HepG2 (cell line): ENCODE data around the gene SEC61A1. TPM values are rescaled to one million over a fixed set of nuclear protein-coding genes. Genes with fewer than 3 reads are reported as not detected.

Experiments used
- ATAC-seq: fragments of 200-7000 bp; cut with Tn5 transposase; 3 replicates; pipeline ENCODE4 v1.9.1; 2020; ENCODE audit warnings: mild to moderate bottlenecking, moderate library complexity
- BruUV-seq: library from RNA; stranded (reverse); fragments of 400-500 nt; replicated peaks from 2 replicates; lab custom pipeline; 2021; lab: Mats Ljungman, UMichigan
- CTCF ChIA-PET: fragments of 300-600 bp; formaldehyde crosslinking; extraction: SDS; loops from one replicate; lab custom pipeline; 2021; ENCODE audit warnings: low total read pairs, inconsistent platforms, low intra/inter-chr PET ratio; lab: Yijun Ruan, JAX
- POLR2A ChIA-PET: fragments of 350-600 bp; sonication (Branson Sonifier 250); formaldehyde crosslinking; loops from one replicate; lab custom pipeline; 2020; ENCODE audit warnings: antibody characterized with exemption, inconsistent platforms; lab: Yijun Ruan, JAX
- DNase-seq: peaks from one replicate; pipeline ENCODE4 v3.0.0-alpha.2; 2015; ENCODE audit warnings: low spot score
- FAIRE-seq: peaks from 3 replicates; lab custom pipeline; 2011; peaks lifted over from hg19 to GRCh38; lab: Jason Lieb, UNC
- H2AFZ ChIP-seq: one replicate; pipeline ENCODE4 v1.6.1; 2011; ENCODE audit warnings: low read length, inconsistent platforms
- H3K27ac ChIP-seq: fragments of 300-600 bp; 3 replicates; pipeline ENCODE4 v1.8.0; 2011; ENCODE audit warnings: mixed run types, mild to moderate bottlenecking, mixed read lengths, low read length, inconsistent platforms; ENCODE audit not compliant: insufficient read depth; ENCODE audit errors: extremely low read length
- H3K27me3 ChIP-seq, 2 experiments: fragments of 200-600 bp in 1 of 2; 2 replicates in 1 of 2; 3 replicates in 1 of 2; pipeline versions ENCODE4 v1.6.0 to v1.8.0; 2011; ENCODE audit warnings: low read length in 2 of 2, mild to moderate bottlenecking in 2 of 2, moderate library complexity in 2 of 2, inconsistent platforms in 1 of 2; ENCODE audit not compliant: insufficient read depth in 2 of 2, control insufficient read depth in 1 of 2
- H3K36me3 ChIP-seq, 2 experiments: fragments of 200-600 bp in 1 of 2; replicated peaks in 1 of 2; 2 replicates in 1 of 2; 3 replicates in 1 of 2; pipeline versions ENCODE4 v1.5.1 to v1.8.0; 2011; ENCODE audit warnings: low read length in 2 of 2, inconsistent platforms in 1 of 2; ENCODE audit not compliant: insufficient read depth in 2 of 2, control insufficient read depth in 1 of 2
- H3K4me1 ChIP-seq: 2 replicates; pipeline ENCODE4 v1.5.1; 2012; ENCODE audit warnings: low read length, inconsistent platforms; ENCODE audit not compliant: insufficient read depth
- H3K4me2 ChIP-seq: 2 replicates; pipeline ENCODE4 v1.6.0; 2011; ENCODE audit warnings: low read depth, low read length, inconsistent platforms
- H3K4me3 ChIP-seq, 3 experiments: fragments of 200-600 bp in 1 of 3; sonication (generic), shearing (Covaris generic) in 1 of 3; replicated peaks in 1 of 3; 2 replicates each; pipeline ENCODE4 v1.5.1; 2011 to 2016; ENCODE audit warnings: low read length in 3 of 3, inconsistent platforms in 2 of 3, low read depth in 2 of 3, mild to moderate bottlenecking in 2 of 3, control low read depth in 1 of 3, mixed read lengths in 1 of 3; ENCODE audit not compliant: insufficient read depth in 1 of 3
- H3K79me2 ChIP-seq: one replicate; pipeline ENCODE4 v1.6.1; 2011; ENCODE audit warnings: low read length, inconsistent platforms; ENCODE audit not compliant: insufficient read depth
- H3K9ac ChIP-seq: 2 replicates; pipeline ENCODE4 v1.6.0; 2011; ENCODE audit warnings: mild to moderate bottlenecking, low read depth, low read length, inconsistent platforms; ENCODE audit not compliant: insufficient read depth
- H3K9me3 ChIP-seq: 2 replicates; pipeline ENCODE4 v1.5.1; 2012; ENCODE audit warnings: mild to moderate bottlenecking, low read length
- H4K20me1 ChIP-seq: 2 replicates; pipeline ENCODE4 v1.6.0; 2011; ENCODE audit warnings: inconsistent platforms, mild to moderate bottlenecking, low read length, moderate library complexity; ENCODE audit not compliant: insufficient read depth
- CHCHD3 ChIP-seq: sonication (generic); formaldehyde crosslinking; IDR thresholded peaks from 2 replicates; pipeline ENCODE4 v1.8.0; 2022; ENCODE audit warnings: mild to moderate bottlenecking, missing genetic modification reagents, moderate library complexity
- RBM22 ChIP-seq: fragments of 200-400 bp; formaldehyde crosslinking; optimal IDR thresholded peaks from 2 replicates; pipeline ENCODE3; 2017; ENCODE audit warnings: mild to moderate bottlenecking, low read length, moderate library complexity
- SP2 ChIP-seq: sonication (generic); formaldehyde crosslinking; IDR thresholded peaks from 2 replicates; pipeline ENCODE4 v1.5.1; 2020; ENCODE audit warnings: mild to moderate bottlenecking, missing genetic modification reagents
- WGBS: methylation state at CpG from one replicate; pipeline ENCODE4 v1.1.6; 2017; ENCODE audit warnings: low lambda C conversion rate; 5-methylcytosine and 5-hydroxymethylcytosine counted together
- in situ Hi-C: cut with HindIII; loops from 2 replicates; pipeline ENCODE4 v1.10.0; 2017; ENCODE audit warnings: low pct_unique_long_range_greater_than_20kb; ENCODE audit not compliant: extremely low pct_ligation_motif_present
- intact Hi-C: fragments of 100-400 bp; cut with micrococcal nuclease; formaldehyde crosslinking; loops from one replicate; pipeline ENCODE4 v1.10.0; 2022; ENCODE audit not compliant: unreplicated experiment
- polyA plus RNA-seq, 8 experiments: library from polyadenylated mRNA; depleted of rRNA in 3 of 8; stranded (reverse) in 7 of 8; unstranded in 1 of 8; fragments of >200 nt; fragmentation: Illumina TruSeq in 4 of 8; extraction: Trizol in 4 of 8; gene quantifications; 2 replicates each; pipeline versions ENCODE4 v1.2.1 to v1.2.3, GENCODE V29; 2011 to 2016; ENCODE audit warnings: low read depth in 4 of 8, missing spikeins in 1 of 8, mixed read lengths in 1 of 8; ENCODE audit not compliant: insufficient read depth in 1 of 8
- total RNA-seq, 5 experiments: library from RNA; depleted of rRNA; stranded (reverse); fragments of >200 nt; fragmentation: Illumina TruSeq; extraction: Trizol; gene quantifications; 2 replicates each; pipeline ENCODE4 v1.2.3, GENCODE V29; 2016; ENCODE audit warnings: low read depth in 1 of 5
- TF ChIP-seq, protein P1 (sequence below): sonication (generic); formaldehyde crosslinking; IDR thresholded peaks from 2 replicates; pipeline ENCODE4 v1.4.0; 2020; ENCODE audit warnings: missing genetic modification reagents
- TF ChIP-seq, protein P2 (sequence below): sonication (generic); formaldehyde crosslinking; conservative IDR thresholded peaks from 2 replicates; pipeline ENCODE4 v1.5.0; 2020; ENCODE audit warnings: missing genetic modification reagents

Gene SEC61A1
- total and polyA plus RNA-seq, 2 of the 13 experiments (the other 11 are each of a cell fraction or from before 2014, with no cell fraction given): 170 to 203 TPM

DNA sequence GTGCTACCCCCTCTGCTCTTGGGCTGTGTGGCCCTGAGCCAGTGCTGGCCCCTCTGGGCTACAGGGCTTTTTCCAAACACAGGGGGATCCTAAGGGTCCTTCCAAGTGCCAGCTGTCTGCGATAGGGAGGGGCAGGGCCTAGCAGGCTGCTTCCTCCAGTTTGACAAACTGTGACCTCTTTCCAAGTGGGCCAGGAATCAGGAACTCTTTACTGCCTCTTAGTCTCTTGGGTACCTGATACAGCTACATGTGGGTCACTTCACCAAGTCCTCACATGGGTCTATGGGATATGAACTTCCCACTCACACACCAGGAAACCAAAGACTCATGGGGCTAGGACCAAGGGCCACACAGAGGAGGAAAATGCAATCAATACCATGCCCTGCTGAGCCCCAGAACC lies 25.4 kb downstream of the SEC61A1 start (continued):
- TF ChIP-seq, protein P1, sequence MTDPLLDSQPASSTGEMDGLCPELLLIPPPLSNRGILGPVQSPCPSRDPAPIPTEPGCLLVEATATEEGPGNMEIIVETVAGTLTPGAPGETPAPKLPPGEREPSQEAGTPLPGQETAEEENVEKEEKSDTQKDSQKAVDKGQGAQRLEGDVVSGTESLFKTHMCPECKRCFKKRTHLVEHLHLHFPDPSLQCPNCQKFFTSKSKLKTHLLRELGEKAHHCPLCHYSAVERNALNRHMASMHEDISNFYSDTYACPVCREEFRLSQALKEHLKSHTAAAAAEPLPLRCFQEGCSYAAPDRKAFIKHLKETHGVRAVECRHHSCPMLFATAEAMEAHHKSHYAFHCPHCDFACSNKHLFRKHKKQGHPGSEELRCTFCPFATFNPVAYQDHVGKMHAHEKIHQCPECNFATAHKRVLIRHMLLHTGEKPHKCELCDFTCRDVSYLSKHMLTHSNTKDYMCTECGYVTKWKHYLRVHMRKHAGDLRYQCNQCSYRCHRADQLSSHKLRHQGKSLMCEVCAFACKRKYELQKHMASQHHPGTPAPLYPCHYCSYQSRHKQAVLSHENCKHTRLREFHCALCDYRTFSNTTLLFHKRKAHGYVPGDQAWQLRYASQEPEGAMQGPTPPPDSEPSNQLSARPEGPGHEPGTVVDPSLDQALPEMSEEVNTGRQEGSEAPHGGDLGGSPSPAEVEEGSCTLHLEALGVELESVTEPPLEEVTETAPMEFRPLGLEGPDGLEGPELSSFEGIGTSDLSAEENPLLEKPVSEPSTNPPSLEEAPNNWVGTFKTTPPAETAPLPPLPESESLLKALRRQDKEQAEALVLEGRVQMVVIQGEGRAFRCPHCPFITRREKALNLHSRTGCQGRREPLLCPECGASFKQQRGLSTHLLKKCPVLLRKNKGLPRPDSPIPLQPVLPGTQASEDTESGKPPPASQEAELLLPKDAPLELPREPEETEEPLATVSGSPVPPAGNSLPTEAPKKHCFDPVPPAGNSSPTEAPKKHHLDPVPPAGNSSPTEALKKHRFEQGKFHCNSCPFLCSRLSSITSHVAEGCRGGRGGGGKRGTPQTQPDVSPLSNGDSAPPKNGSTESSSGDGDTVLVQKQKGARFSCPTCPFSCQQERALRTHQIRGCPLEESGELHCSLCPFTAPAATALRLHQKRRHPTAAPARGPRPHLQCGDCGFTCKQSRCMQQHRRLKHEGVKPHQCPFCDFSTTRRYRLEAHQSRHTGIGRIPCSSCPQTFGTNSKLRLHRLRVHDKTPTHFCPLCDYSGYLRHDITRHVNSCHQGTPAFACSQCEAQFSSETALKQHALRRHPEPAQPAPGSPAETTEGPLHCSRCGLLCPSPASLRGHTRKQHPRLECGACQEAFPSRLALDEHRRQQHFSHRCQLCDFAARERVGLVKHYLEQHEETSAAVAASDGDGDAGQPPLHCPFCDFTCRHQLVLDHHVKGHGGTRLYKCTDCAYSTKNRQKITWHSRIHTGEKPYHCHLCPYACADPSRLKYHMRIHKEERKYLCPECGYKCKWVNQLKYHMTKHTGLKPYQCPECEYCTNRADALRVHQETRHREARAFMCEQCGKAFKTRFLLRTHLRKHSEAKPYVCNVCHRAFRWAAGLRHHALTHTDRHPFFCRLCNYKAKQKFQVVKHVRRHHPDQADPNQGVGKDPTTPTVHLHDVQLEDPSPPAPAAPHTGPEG (CRISPR knock-in tag): no peak
- TF ChIP-seq SP2: no peak
- TF ChIP-seq, protein P2, sequence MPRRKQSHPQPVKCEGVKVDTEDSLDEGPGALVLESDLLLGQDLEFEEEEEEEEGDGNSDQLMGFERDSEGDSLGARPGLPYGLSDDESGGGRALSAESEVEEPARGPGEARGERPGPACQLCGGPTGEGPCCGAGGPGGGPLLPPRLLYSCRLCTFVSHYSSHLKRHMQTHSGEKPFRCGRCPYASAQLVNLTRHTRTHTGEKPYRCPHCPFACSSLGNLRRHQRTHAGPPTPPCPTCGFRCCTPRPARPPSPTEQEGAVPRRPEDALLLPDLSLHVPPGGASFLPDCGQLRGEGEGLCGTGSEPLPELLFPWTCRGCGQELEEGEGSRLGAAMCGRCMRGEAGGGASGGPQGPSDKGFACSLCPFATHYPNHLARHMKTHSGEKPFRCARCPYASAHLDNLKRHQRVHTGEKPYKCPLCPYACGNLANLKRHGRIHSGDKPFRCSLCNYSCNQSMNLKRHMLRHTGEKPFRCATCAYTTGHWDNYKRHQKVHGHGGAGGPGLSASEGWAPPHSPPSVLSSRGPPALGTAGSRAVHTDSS: no peak

DNA sequence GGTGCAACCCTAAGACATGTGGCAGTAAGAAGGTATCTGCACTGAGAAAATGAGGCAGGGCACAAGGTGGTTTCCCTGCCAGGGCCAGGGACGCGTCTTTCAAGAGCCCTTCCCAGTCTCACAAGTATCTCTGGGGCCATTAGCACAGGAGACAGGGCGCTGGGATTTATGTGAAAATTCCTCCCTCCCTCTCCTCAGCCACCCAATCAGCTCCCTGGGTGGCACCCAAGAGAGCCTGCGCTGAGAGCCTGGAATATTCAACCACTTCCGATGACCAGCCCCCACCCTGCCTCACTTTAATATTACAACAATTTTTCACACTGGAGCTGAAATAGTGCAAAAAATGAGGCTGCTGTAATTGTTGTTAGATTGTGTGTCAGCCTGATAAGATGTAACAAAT lies 26.1 kb downstream of the SEC61A1 start:
- no peak overlapping the region for H3K27ac ChIP-seq
- in situ Hi-C loops: no loop called here
- 100% methylated on average over 5 of the region's 5 CpGs for WGBS
- H3K4me1 ChIP-seq: peaks cover 10% of the 10 kb centered on the region; the same call in 1 of the 2 replicates
- H3K9me3 ChIP-seq: no peaks in the 10 kb centered on the region
- BruUV-seq: no TSS peak
- no peak for DNase-seq
- intact Hi-C loops: no loop called here
- CTCF ChIA-PET: no interaction called here
- no peak for FAIRE-seq
- H3K27me3 ChIP-seq: no peaks in the 10 kb centered on the region
- no peak for ATAC-seq
- POLR2A ChIA-PET: no interaction called here
- no peak overlapping the region for H3K4me3 ChIP-seq
- TF ChIP-seq SP2 (no peak), RBM22 (peak; percentile 20), CHCHD3 (CRISPR knock-in tag) (no peak)
- TF ChIP-seq, all 625 proteins: peak for 1
- H3K36me3 ChIP-seq: peaks cover 5 to 54% of the 10 kb centered on the region in 2 experiments
- no peak overlapping the region for H2AFZ ChIP-seq
- no peaks in the 10 kb centered on the region for H4K20me1 ChIP-seq
- H3K79me2 ChIP-seq: no peaks in the 10 kb centered on the region
- H3K4me2 ChIP-seq: no peak overlapping the region
- no peak overlapping the region for H3K9ac ChIP-seq
